HEK293T (cell line): ENCODE measurements around the gene C1orf174.

Source experiments
- ARNT ChIP-seq: fragments of 450-650 bp; IDR thresholded peaks from 2 replicates; pipeline ENCODE4 v1.6.1; 2017; ENCODE audit warnings: mild to moderate bottlenecking
- BHLHE40 ChIP-seq: fragments of 450-650 bp; IDR thresholded peaks from 2 replicates; pipeline ENCODE4 v1.6.1; 2016; ENCODE audit warnings: mild to moderate bottlenecking, moderate library complexity, borderline replicate concordance
- ELF4 ChIP-seq: fragments of 450-650 bp; IDR thresholded peaks from 2 replicates; pipeline ENCODE4 v1.6.1; 2017; ENCODE audit warnings: antibody characterized with exemption
- FOXK2 ChIP-seq: fragments of 450-650 bp; IDR thresholded peaks from 2 replicates; pipeline ENCODE4 v1.6.1; 2016; ENCODE audit warnings: mild to moderate bottlenecking
- FOXM1 ChIP-seq: fragments of 450-650 bp; IDR thresholded peaks from 2 replicates; pipeline ENCODE4 v1.6.1; 2017; ENCODE audit warnings: mild to moderate bottlenecking, borderline replicate concordance
- HDGF ChIP-seq: fragments of 450-650 bp; IDR thresholded peaks from 2 replicates; pipeline ENCODE4 v1.6.1; 2017; ENCODE audit warnings: antibody characterized with exemption, borderline replicate concordance
- L3MBTL2 ChIP-seq: fragments of 450-650 bp; conservative IDR thresholded peaks from 2 replicates; pipeline ENCODE4 v1.6.1; 2016; ENCODE audit warnings: mild to moderate bottlenecking
- LEF1 ChIP-seq: fragments of 450-650 bp; IDR thresholded peaks from 2 replicates; pipeline ENCODE4 v1.6.1; 2017; ENCODE audit warnings: mild to moderate bottlenecking, borderline replicate concordance
- NFRKB ChIP-seq: fragments of 450-650 bp; IDR thresholded peaks from 2 replicates; pipeline ENCODE4 v1.6.1; 2016; ENCODE audit warnings: mild to moderate bottlenecking, moderate library complexity
- SP1 ChIP-seq: fragments of 450-650 bp; IDR thresholded peaks from 2 replicates; pipeline ENCODE4 v1.6.1; 2017
- SUZ12 ChIP-seq: fragments of 450-650 bp; IDR thresholded peaks from 2 replicates; pipeline ENCODE4 v1.6.1; 2016; ENCODE audit warnings: mild to moderate bottlenecking
- TARDBP ChIP-seq: fragments of 450-650 bp; IDR thresholded peaks from 2 replicates; pipeline ENCODE4 v1.6.1; 2016
- ZNF384 ChIP-seq: fragments of 450-650 bp; IDR thresholded peaks from 2 replicates; pipeline ENCODE4 v1.6.1; 2016

GRCh38 chr1:3895279-3895950 lies 4.7 kb downstream of the C1orf174 start:
- TF ChIP-seq HDGF, result no peak
- TF ChIP-seq FOXK2, result no peak
- no peak for TF ChIP-seq NFRKB
- no peak for TF ChIP-seq ARNT
- TF ChIP-seq FOXM1, result no peak
- no peak for TF ChIP-seq ZNF384
- no peak for TF ChIP-seq SUZ12
- TF ChIP-seq ELF4, result no peak
- TF ChIP-seq BHLHE40, result no peak
- no peak for TF ChIP-seq SP1
- TF ChIP-seq LEF1, result no peak
- TF ChIP-seq L3MBTL2, result no peak
- TF ChIP-seq TARDBP, result no peak
